Mucosa of stomach (tissue), 1 donor: ENCODE data around the gene CUL4A.

Source experiments
- H3K27me3 ChIP-seq: one replicate; pipeline ENCODE4 v1.7.0; 2013; ENCODE audit warnings: mild to moderate bottlenecking, low read length; ENCODE audit not compliant: control insufficient read depth, insufficient read depth
- H3K36me3 ChIP-seq: one replicate; pipeline ENCODE4 v1.7.0; 2013; ENCODE audit warnings: low read length; ENCODE audit not compliant: control insufficient read depth, insufficient read depth
- H3K4me1 ChIP-seq: one replicate; pipeline ENCODE4 v1.7.0; 2013; ENCODE audit warnings: mild to moderate bottlenecking, low read length; ENCODE audit not compliant: control insufficient read depth, insufficient read depth
- H3K4me3 ChIP-seq: one replicate; pipeline ENCODE4 v1.7.0; 2013; ENCODE audit warnings: low read length
- H3K9ac ChIP-seq: one replicate; pipeline ENCODE4 v1.7.0; 2013; ENCODE audit warnings: mild to moderate bottlenecking, low read length, moderate library complexity
- H3K9me3 ChIP-seq: one replicate; pipeline ENCODE4 v1.7.0; 2013; ENCODE audit warnings: mild to moderate bottlenecking, low read length, moderate library complexity; ENCODE audit not compliant: control insufficient read depth
- donor health status: Pancreatic carcinoma.

Gene CUL4A

GRCh38 chr13:113202912-113203311 lies 6.5 kb upstream of the CUL4A start:
- no peaks in the 10 kb centered on the region for H3K36me3 ChIP-seq
- no peak overlapping the region for H3K9ac ChIP-seq
- H3K27me3 ChIP-seq = no peaks in the 10 kb centered on the region
- H3K9me3 ChIP-seq = no peaks in the 10 kb centered on the region
- no peak overlapping the region for H3K4me3 ChIP-seq
- peaks cover 12% of the 10 kb centered on the region for H3K4me1 ChIP-seq

GRCh38 chr13:113203507-113204377 lies 5.7 kb upstream of the CUL4A start:
- H3K4me1 ChIP-seq = peaks cover 12% of the 10 kb centered on the region
- no peaks in the 10 kb centered on the region for H3K27me3 ChIP-seq
- H3K36me3 ChIP-seq = no peaks in the 10 kb centered on the region
- H3K9ac ChIP-seq = no peak overlapping the region
- H3K9me3 ChIP-seq = no peaks in the 10 kb centered on the region
- H3K4me3 ChIP-seq = no peak overlapping the region

- Histone ChIP-seq H3K9me3 (no peaks in the 10 kb centered on the region), H3K4me3 (no peak overlapping the region), H3K4me1 (peaks cover 12% of the 10 kb centered on the region), H3K9ac (no peak overlapping the region), H3K27me3 (no peaks in the 10 kb centered on the region), H3K36me3 (no peaks in the 10 kb centered on the region)
These were observed 5.1 kb upstream of the CUL4A start for GRCh38 chr13:113204378-113204734.

GRCh38 chr13:113205428-113205931 lies 3.9 kb upstream of the CUL4A start:
- H3K9ac ChIP-seq = no peak overlapping the region

GRCh38 chr13:113207460-113207859 lies 2.0 kb upstream of the CUL4A start:
- no peaks in the 10 kb centered on the region for H3K9me3 ChIP-seq
- peak overlapping the region; percentile 91 for H3K9ac ChIP-seq
- H3K4me3 ChIP-seq = no peak overlapping the region
- H3K36me3 ChIP-seq = no peaks in the 10 kb centered on the region
- no peaks in the 10 kb centered on the region for H3K27me3 ChIP-seq
- H3K4me1 ChIP-seq = peaks cover 18% of the 10 kb centered on the region

More at GRCh38 chr13:113205428-113205931, 3.9 kb upstream of the CUL4A start:
- Histone ChIP-seq H3K4me1 (peaks cover 12% of the 10 kb centered on the region), H3K9me3 (no peaks in the 10 kb centered on the region), H3K36me3 (no peaks in the 10 kb centered on the region), H3K27me3 (no peaks in the 10 kb centered on the region), H3K4me3 (no peak overlapping the region)

GRCh38 chr13:113207890-113208420 lies 1.5 kb upstream of the CUL4A start:
- H3K4me1 ChIP-seq = peaks cover 18% of the 10 kb centered on the region
- H3K36me3 ChIP-seq = no peaks in the 10 kb centered on the region

GRCh38 chr13:113208421-113209335 lies 735 bp upstream of the CUL4A start, which contains the start of gene PCID2:
Gene PCID2 (minus strand): TSS chr13:113208669. CDS start chr13:113208634, 35 bp downstream.
- H3K4me1 ChIP-seq = peaks cover 18% of the 10 kb centered on the region
- H3K9ac ChIP-seq = peak within 1 kb of the TSS; percentile 91
- H3K9me3 ChIP-seq = no peaks in the 10 kb centered on the region
- H3K27me3 ChIP-seq = no peaks in the 10 kb centered on the region
- peak within 1 kb of the TSS; percentile 68 for H3K4me3 ChIP-seq
- H3K36me3 ChIP-seq = no peaks in the 10 kb centered on the region

More at GRCh38 chr13:113207890-113208420, 1.5 kb upstream of the CUL4A start:
- Histone ChIP-seq H3K27me3 (no peaks in the 10 kb centered on the region), H3K4me3 (peak overlapping the region; percentile 68), H3K9me3 (no peaks in the 10 kb centered on the region), H3K9ac (peak overlapping the region; percentile 91)

GRCh38 chr13:113209759-113210421 lies 477 bp downstream of the CUL4A start:
- H3K9me3 ChIP-seq = no peaks in the 10 kb centered on the region
- peaks cover 22% of the 10 kb centered on the region for H3K4me1 ChIP-seq

GRCh38 chr13:113210833-113211232 lies 1.4 kb downstream of the CUL4A start:
- peaks cover 31% of the 10 kb centered on the region for H3K4me1 ChIP-seq
- no peaks in the 10 kb centered on the region for H3K27me3 ChIP-seq
- no peaks in the 10 kb centered on the region for H3K36me3 ChIP-seq
- H3K9ac ChIP-seq = no peak overlapping the region
- H3K4me3 ChIP-seq = no peak overlapping the region
- no peaks in the 10 kb centered on the region for H3K9me3 ChIP-seq

More at GRCh38 chr13:113209759-113210421, 477 bp downstream of the CUL4A start:
- Histone ChIP-seq H3K27me3 (no peaks in the 10 kb centered on the region), H3K36me3 (no peaks in the 10 kb centered on the region), H3K4me3 (peak overlapping the region; percentile 68), H3K9ac (peak overlapping the region; percentile 61)

- Histone ChIP-seq H3K4me1 (peaks cover 40% of the 10 kb centered on the region), H3K9me3 (no peaks in the 10 kb centered on the region), H3K9ac (no peak overlapping the region), H3K36me3 (no peaks in the 10 kb centered on the region), H3K27me3 (no peaks in the 10 kb centered on the region), H3K4me3 (no peak overlapping the region)
These were observed 2.4 kb downstream of the CUL4A start for GRCh38 chr13:113211774-113212173.

- Histone ChIP-seq H3K9me3 (no peaks in the 10 kb centered on the region), H3K4me3 (no peak overlapping the region), H3K4me1 (peaks cover 38% of the 10 kb centered on the region), H3K27me3 (no peaks in the 10 kb centered on the region), H3K36me3 (no peaks in the 10 kb centered on the region), H3K9ac (no peak overlapping the region)
These were observed 7.0 kb downstream of the CUL4A start for GRCh38 chr13:113216254-113217048.
